ENCODE data around the gene MATN1. TPM values are rescaled to one million over a fixed set of nuclear protein-coding genes. Genes with fewer than 3 reads are reported as not detected.

MATN1 gene
- total RNA-seq, 1 donor from 2014 or later, result 1.7 TPM

GRCh38 chr1:30721812-30722537, 1.4 kb downstream of the MATN1 start:
- no peaks in the 10 kb centered on the region for H3K36me3 Mint-ChIP-seq (ENCODE audit: low read depth, unreplicated experiment)
- no peak for DNase-seq (ENCODE audit: low spot score)
- H3K4me3 Mint-ChIP-seq (ENCODE audit: unreplicated experiment), result no peak overlapping the region
- no peaks in the 10 kb centered on the region for H3K4me1 Mint-ChIP-seq (ENCODE audit: unreplicated experiment)
- TF ChIP-seq, protein P1, sequence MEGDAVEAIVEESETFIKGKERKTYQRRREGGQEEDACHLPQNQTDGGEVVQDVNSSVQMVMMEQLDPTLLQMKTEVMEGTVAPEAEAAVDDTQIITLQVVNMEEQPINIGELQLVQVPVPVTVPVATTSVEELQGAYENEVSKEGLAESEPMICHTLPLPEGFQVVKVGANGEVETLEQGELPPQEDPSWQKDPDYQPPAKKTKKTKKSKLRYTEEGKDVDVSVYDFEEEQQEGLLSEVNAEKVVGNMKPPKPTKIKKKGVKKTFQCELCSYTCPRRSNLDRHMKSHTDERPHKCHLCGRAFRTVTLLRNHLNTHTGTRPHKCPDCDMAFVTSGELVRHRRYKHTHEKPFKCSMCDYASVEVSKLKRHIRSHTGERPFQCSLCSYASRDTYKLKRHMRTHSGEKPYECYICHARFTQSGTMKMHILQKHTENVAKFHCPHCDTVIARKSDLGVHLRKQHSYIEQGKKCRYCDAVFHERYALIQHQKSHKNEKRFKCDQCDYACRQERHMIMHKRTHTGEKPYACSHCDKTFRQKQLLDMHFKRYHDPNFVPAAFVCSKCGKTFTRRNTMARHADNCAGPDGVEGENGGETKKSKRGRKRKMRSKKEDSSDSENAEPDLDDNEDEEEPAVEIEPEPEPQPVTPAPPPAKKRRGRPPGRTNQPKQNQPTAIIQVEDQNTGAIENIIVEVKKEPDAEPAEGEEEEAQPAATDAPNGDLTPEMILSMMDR (IDR thresholded peaks at IDR 0.05; ENCODE audit: unreplicated experiment), result no peak
- H3K27ac Mint-ChIP-seq (ENCODE audit: unreplicated experiment), result no peak overlapping the region
- peaks cover 8% of the 10 kb centered on the region for H3K27me3 Mint-ChIP-seq (ENCODE audit: unreplicated experiment)
- H3K9me3 Mint-ChIP-seq (ENCODE audit: unreplicated experiment), result no peaks in the 10 kb centered on the region

- H3K4me1 Mint-ChIP-seq (ENCODE audit: unreplicated experiment), result no peaks in the 10 kb centered on the region
- no peaks in the 10 kb centered on the region for H3K36me3 Mint-ChIP-seq (ENCODE audit: low read depth, unreplicated experiment)
- no peak overlapping the region for H3K4me3 Mint-ChIP-seq (ENCODE audit: unreplicated experiment)
- peaks cover 8% of the 10 kb centered on the region for H3K27me3 Mint-ChIP-seq (ENCODE audit: unreplicated experiment)
- no peak overlapping the region for H3K27ac Mint-ChIP-seq (ENCODE audit: unreplicated experiment)
- no peaks in the 10 kb centered on the region for H3K9me3 Mint-ChIP-seq (ENCODE audit: unreplicated experiment)
- TF ChIP-seq, protein P1 (IDR thresholded peaks at IDR 0.05; ENCODE audit: unreplicated experiment), result no peak
- DNase-seq (ENCODE audit: low spot score), result no peak
Observed at GRCh38 chr1:30721341-30721793, 2.0 kb downstream of the MATN1 start.

DNA sequence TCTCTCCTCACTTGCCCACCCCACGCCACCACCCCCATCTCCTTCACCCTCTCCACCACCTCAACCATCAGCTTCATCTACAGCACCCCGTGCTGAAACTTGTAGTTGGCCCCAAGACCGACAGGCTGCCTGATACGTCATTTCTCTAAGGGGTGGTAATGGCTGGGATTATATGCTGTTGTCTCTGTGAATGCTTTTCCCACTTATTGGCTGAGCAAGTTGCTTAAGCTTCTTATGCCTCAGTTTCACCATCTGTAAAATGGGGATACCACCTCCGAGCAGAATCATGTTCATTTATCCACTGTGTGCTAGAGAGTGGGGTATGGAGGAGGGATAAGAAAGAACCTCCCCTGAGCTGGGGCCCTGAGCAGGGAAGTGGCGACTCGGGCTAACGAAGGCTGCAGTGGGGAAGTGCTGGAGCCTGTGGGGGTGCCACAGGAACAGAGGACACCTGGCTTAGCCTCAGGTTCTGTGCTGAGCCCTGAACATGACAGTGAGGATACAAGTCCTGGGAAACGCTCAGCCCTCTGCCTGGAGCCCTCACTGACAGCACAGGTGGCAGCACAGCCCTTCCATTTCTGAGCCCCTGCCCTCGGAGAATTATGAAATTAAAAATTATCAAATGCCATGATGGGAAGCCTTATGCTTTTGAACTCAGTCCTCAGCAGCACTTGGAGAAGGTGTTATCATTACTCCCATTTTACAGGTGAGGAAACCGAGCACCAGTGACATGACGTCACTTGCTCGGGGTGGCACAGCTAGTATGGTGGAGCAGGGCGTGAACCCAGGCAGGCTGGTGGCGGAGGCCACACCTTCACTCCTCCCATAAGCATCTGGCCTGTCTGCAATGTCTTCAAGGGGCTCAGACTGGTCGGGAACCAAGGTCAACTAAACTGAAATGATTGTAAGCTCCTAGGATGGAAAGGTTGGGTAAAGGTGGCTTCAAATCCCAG, 2.8 kb downstream of the MATN1 start:
- H3K27ac Mint-ChIP-seq (ENCODE audit: unreplicated experiment), result no peak overlapping the region
- H3K36me3 Mint-ChIP-seq (ENCODE audit: low read depth, unreplicated experiment), result peaks cover 1% of the 10 kb centered on the region
- no peaks in the 10 kb centered on the region for H3K4me1 Mint-ChIP-seq (ENCODE audit: unreplicated experiment)
- TF ChIP-seq, protein P1 (IDR thresholded peaks at IDR 0.05; ENCODE audit: unreplicated experiment), result no peak
- H3K9me3 Mint-ChIP-seq (ENCODE audit: unreplicated experiment), result no peaks in the 10 kb centered on the region
- H3K4me3 Mint-ChIP-seq (ENCODE audit: unreplicated experiment), result peak overlapping the region; percentile 47
- DNase-seq (ENCODE audit: low spot score), result no peak
- H3K27me3 Mint-ChIP-seq (ENCODE audit: unreplicated experiment), result peaks cover 10% of the 10 kb centered on the region

GRCh38 chr1:30719406-30720270, 3.7 kb downstream of the MATN1 start:
- Mint-ChIP-seq H3K27me3 (ENCODE audit: unreplicated experiment) (peaks cover 8% of the 10 kb centered on the region), H3K4me3 (ENCODE audit: unreplicated experiment) (peak overlapping the region; percentile 21), H3K27ac (ENCODE audit: unreplicated experiment) (peak overlapping the region; percentile 13), H3K9me3 (ENCODE audit: unreplicated experiment) (no peaks in the 10 kb centered on the region), H3K36me3 (ENCODE audit: low read depth, unreplicated experiment) (peaks cover 4% of the 10 kb centered on the region), H3K4me1 (ENCODE audit: unreplicated experiment) (no peaks in the 10 kb centered on the region)
- TF ChIP-seq, protein P1 (IDR thresholded peaks at IDR 0.05; ENCODE audit: unreplicated experiment), result peak; percentile 37
- no peak for DNase-seq (ENCODE audit: low spot score)

Data from endothelial cell (in vitro differentiated cells).